H1 (cell line): ENCODE data around the gene GRID1. TPM values are rescaled to one million over a fixed set of nuclear protein-coding genes. Genes with fewer than 3 reads are reported as not detected.

Experiments used
- CTCF ChIA-PET: fragments of 300-600 bp; sonication (Branson Sonifier 250); formaldehyde crosslinking; loops from one replicate; lab custom pipeline; 2021; ENCODE audit not compliant: partially characterized antibody; lab: Charles Lee
- POLR2A ChIA-PET: fragments of 300-600 bp; sonication (Branson Sonifier 250); formaldehyde crosslinking; loops from one replicate; lab custom pipeline; 2021; ENCODE audit warnings: inconsistent platforms; ENCODE audit not compliant: partially characterized antibody; lab: Charles Lee
- DNase-seq, 2 experiments: peaks; one replicate each; pipeline versions ENCODE4 v3.0.0 to v3.0.0-alpha.2; 2010 to 2022; ENCODE audit warnings: low spot score in 2 of 2, low read depth in 1 of 2, mixed read lengths in 1 of 2
- FAIRE-seq: peaks from 2 replicates; lab custom pipeline; 2011; peaks lifted over from hg19 to GRCh38; lab: Jason Lieb, UNC
- H2AFZ ChIP-seq: 2 replicates; pipeline ENCODE4 v1.8.1; 2012; ENCODE audit warnings: low read length, inconsistent platforms
- H2AK5ac ChIP-seq: 2 replicates; pipeline ENCODE4 v1.6.1; 2013; ENCODE audit warnings: low read depth, low read length
- H2BK120ac ChIP-seq: replicated peaks from 2 replicates; pipeline ENCODE3; 2013; ENCODE audit warnings: low read depth, low read length, inconsistent platforms
- H2BK12ac ChIP-seq: 2 replicates; pipeline ENCODE4 v1.6.1; 2013; ENCODE audit warnings: low read depth, low read length
- H2BK15ac ChIP-seq: 2 replicates; pipeline ENCODE4 v1.6.1; 2013; ENCODE audit warnings: low read length
- H2BK20ac ChIP-seq: 2 replicates; pipeline ENCODE4 v1.6.1; 2013; ENCODE audit warnings: low read length
- H2BK5ac ChIP-seq: 2 replicates; pipeline ENCODE4 v1.6.1; 2013; ENCODE audit warnings: low read depth, low read length
- H3K14ac ChIP-seq: 2 replicates; pipeline ENCODE4 v1.6.1; 2013; ENCODE audit warnings: inconsistent platforms; ENCODE audit not compliant: insufficient read length
- H3K18ac ChIP-seq: 2 replicates; pipeline ENCODE4 v1.6.1; 2013; ENCODE audit warnings: low read length; ENCODE audit errors: extremely low read depth
- H3K23ac ChIP-seq: 2 replicates; pipeline ENCODE4 v1.6.1; 2013; ENCODE audit warnings: inconsistent platforms; ENCODE audit not compliant: insufficient read length
- H3K23me2 ChIP-seq: 2 replicates; pipeline ENCODE4 v1.6.1; 2013; ENCODE audit warnings: low read depth, low read length
- H3K27ac ChIP-seq: 2 replicates; pipeline ENCODE4 v1.6.1; 2011; ENCODE audit warnings: low read depth, low read length, inconsistent platforms
- H3K27me3 ChIP-seq, 4 experiments: replicated peaks in 1 of 4; 1 replicate in 1 of 4; 2 replicates in 3 of 4; pipeline versions ENCODE4 v1.6.1 to v1.8.1; 2011 to 2013; ENCODE audit warnings: low read length in 3 of 4, mild to moderate bottlenecking in 3 of 4, inconsistent platforms in 2 of 4, mixed read lengths in 2 of 4, moderate library complexity in 1 of 4; ENCODE audit not compliant: control insufficient read depth in 3 of 4, insufficient read depth in 3 of 4; ENCODE audit errors: extremely low read depth in 1 of 4
- H3K36me3 ChIP-seq, 4 experiments: 2 replicates each; pipeline versions ENCODE4 v1.6.1 to v1.8.1; 2011 to 2013; ENCODE audit warnings: mild to moderate bottlenecking in 4 of 4, low read length in 3 of 4, moderate library complexity in 2 of 4, control low read depth in 1 of 4, inconsistent platforms in 1 of 4; ENCODE audit not compliant: insufficient read depth in 4 of 4, control insufficient read depth in 2 of 4
- H3K4ac ChIP-seq: replicated peaks from 2 replicates; pipeline ENCODE3; 2013; ENCODE audit warnings: low read length, low read depth, mixed read lengths, inconsistent platforms; ENCODE audit not compliant: insufficient read length
- H3K4me1 ChIP-seq, 4 experiments: replicated peaks in 1 of 4; 1 replicate in 1 of 4; 2 replicates in 3 of 4; pipeline versions ENCODE4 v1.6.1 to v1.8.1; 2011 to 2013; ENCODE audit warnings: low read length in 3 of 4, inconsistent platforms in 2 of 4, mixed read lengths in 1 of 4; ENCODE audit not compliant: insufficient read depth in 4 of 4, control insufficient read depth in 3 of 4
- H3K4me2 ChIP-seq, 2 experiments: 2 replicates each; pipeline versions ENCODE4 v1.6.1 to v1.8.1; 2011 to 2013; ENCODE audit warnings: low read depth in 2 of 2, low read length in 2 of 2, control low read depth in 1 of 2, inconsistent platforms in 1 of 2, mild to moderate bottlenecking in 1 of 2; ENCODE audit not compliant: insufficient read depth in 1 of 2
- H3K4me3 ChIP-seq, 4 experiments: fragments of 200-600, 300-600 bp in 1 of 4; sonication (generic), shearing (Covaris generic), sonication (Bioruptor Twin) in 1 of 4; 2 replicates each; pipeline versions ENCODE4 v1.5.1 to v1.8.1; 2011 to 2016; ENCODE audit warnings: low read length in 4 of 4, low read depth in 3 of 4, control low read depth in 2 of 4, inconsistent platforms in 2 of 4, mild to moderate bottlenecking in 2 of 4, mixed read lengths in 1 of 4, moderate library complexity in 1 of 4; ENCODE audit not compliant: insufficient read depth in 2 of 4; ENCODE audit errors: extremely low read depth in 1 of 4
- H3K56ac ChIP-seq: replicated peaks from 2 replicates; pipeline ENCODE3; 2013; ENCODE audit warnings: low read depth, mild to moderate bottlenecking, mixed read lengths, low read length, inconsistent platforms; ENCODE audit not compliant: insufficient read length
- H3K79me1 ChIP-seq: 2 replicates; pipeline ENCODE4 v1.6.1; 2013; ENCODE audit warnings: low read depth, low read length, control low read depth
- H3K79me2 ChIP-seq, 2 experiments: 2 replicates each; pipeline versions ENCODE4 v1.6.1 to v1.8.1; 2012 to 2013; ENCODE audit warnings: low read length in 2 of 2, mild to moderate bottlenecking in 2 of 2, inconsistent platforms in 1 of 2; ENCODE audit not compliant: insufficient read depth in 2 of 2, control insufficient read depth in 1 of 2
- H3K9ac ChIP-seq, 4 experiments: replicated peaks in 1 of 4; 1 replicate in 1 of 4; 2 replicates in 3 of 4; pipeline versions ENCODE4 v1.6.1 to v1.8.1; 2011 to 2013; ENCODE audit warnings: low read depth in 3 of 4, low read length in 3 of 4, control low read depth in 2 of 4, mild to moderate bottlenecking in 2 of 4, moderate library complexity in 2 of 4, inconsistent platforms in 1 of 4; ENCODE audit errors: extremely low read depth in 1 of 4
- H3K9me3 ChIP-seq, 2 experiments: 2 replicates each; pipeline versions ENCODE4 v1.6.1 to v1.8.1; 2012 to 2013; ENCODE audit warnings: mild to moderate bottlenecking in 2 of 2, moderate library complexity in 2 of 2, control low read depth in 1 of 2, inconsistent platforms in 1 of 2, low read depth in 1 of 2, low read length in 1 of 2, mixed read lengths in 1 of 2; ENCODE audit not compliant: insufficient read depth in 2 of 2
- H4K20me1 ChIP-seq, 2 experiments: replicated peaks in 1 of 2; 2 replicates each; pipeline versions ENCODE3 to v1.8.1; 2011 to 2013; ENCODE audit warnings: inconsistent platforms in 2 of 2, low read length in 2 of 2, mild to moderate bottlenecking in 1 of 2; ENCODE audit not compliant: insufficient read depth in 2 of 2, control insufficient read depth in 1 of 2
- H4K5ac ChIP-seq: 2 replicates; pipeline ENCODE4 v1.6.1; 2013; ENCODE audit warnings: low read length, low read depth, mixed read lengths, inconsistent platforms; ENCODE audit not compliant: insufficient read length
- H4K8ac ChIP-seq: 2 replicates; pipeline ENCODE4 v1.8.0; 2013; ENCODE audit warnings: mild to moderate bottlenecking, moderate library complexity, low read length, inconsistent platforms; ENCODE audit not compliant: insufficient read depth; ENCODE audit errors: extremely low read depth
- H4K91ac ChIP-seq: replicated peaks from 2 replicates; pipeline ENCODE3; 2013; ENCODE audit warnings: low read length, mixed read lengths, inconsistent platforms; ENCODE audit not compliant: insufficient read length
- ATF3 ChIP-seq: IDR thresholded peaks from 2 replicates; pipeline ENCODE4 v1.6.1; 2011; ENCODE audit warnings: low read depth, mild to moderate bottlenecking, low read length; ENCODE audit not compliant: insufficient read depth
- BACH1 ChIP-seq: IDR thresholded peaks from 2 replicates; pipeline ENCODE4 v1.6.1; 2012; ENCODE audit warnings: low read length, improper control_type of control experiment
- CHD2 ChIP-seq: IDR thresholded peaks from 2 replicates; pipeline ENCODE4 v1.6.1; 2012; ENCODE audit warnings: low read length, improper control_type of control experiment
- CTBP2 ChIP-seq: IDR thresholded peaks from 2 replicates; pipeline ENCODE4 v1.7.0; 2011; ENCODE audit warnings: borderline replicate concordance, mild to moderate bottlenecking, moderate library complexity, mixed read lengths, low read length; ENCODE audit not compliant: insufficient read depth, insufficient read length
- E2F6 ChIP-seq: IDR thresholded peaks from 2 replicates; pipeline ENCODE4 v1.6.1; 2012; ENCODE audit warnings: inconsistent platforms
- EZH2 ChIP-seq: fragments of 200-600 bp; sonication (generic); IDR thresholded peaks from 2 replicates; pipeline ENCODE4 v1.7.1; 2012; ENCODE audit warnings: low read depth, mild to moderate bottlenecking, moderate library complexity, low read length, inconsistent platforms; ENCODE audit not compliant: severe bottlenecking
- FOSL1 ChIP-seq: IDR thresholded peaks from 2 replicates; pipeline ENCODE4 v1.6.1; 2011; ENCODE audit warnings: mild to moderate bottlenecking, low read depth, low read length, moderate library complexity; ENCODE audit not compliant: insufficient read depth
- KDM1A ChIP-seq: fragments of 200-600, 300-600 bp; sonication (generic); IDR thresholded peaks from 2 replicates; pipeline ENCODE4 v1.7.1; 2016; ENCODE audit warnings: mild to moderate bottlenecking, low read length, borderline replicate concordance
- NRF1 ChIP-seq: IDR thresholded peaks from 2 replicates; pipeline ENCODE4 v1.6.1; 2011; ENCODE audit warnings: mild to moderate bottlenecking, low read depth, low read length, improper control_type of control experiment
- SIN3A ChIP-seq, 2 experiments: IDR thresholded peaks in 1 of 2; conservative IDR thresholded peaks in 1 of 2; 2 replicates each; pipeline ENCODE4 v1.6.1; 2011 to 2012; ENCODE audit warnings: low read length in 2 of 2, improper control_type of control experiment in 1 of 2, low read depth in 1 of 2, mild to moderate bottlenecking in 1 of 2
- SIX5 ChIP-seq: IDR thresholded peaks from 2 replicates; pipeline ENCODE4 v1.6.1; 2011; ENCODE audit warnings: mild to moderate bottlenecking, low read depth, low read length
- TCF12 ChIP-seq: IDR thresholded peaks from 2 replicates; pipeline ENCODE4 v1.6.1; 2011; ENCODE audit warnings: low read depth, mild to moderate bottlenecking, low read length
- YY1 ChIP-seq: IDR thresholded peaks from 2 replicates; pipeline ENCODE4 v1.6.1; 2011; ENCODE audit warnings: low read depth, mild to moderate bottlenecking, low read length
- WGBS, 2 experiments: shearing (Covaris generic) in 1 of 2; methylation state at CpG; one replicate each; pipeline versions ENCODE4 v1.1.6 to v1.1.7; 2013 to 2015; ENCODE audit warnings: low lambda C conversion rate in 2 of 2, mixed read lengths in 2 of 2, inconsistent platforms in 1 of 2, low coverage in 1 of 2, missing lambda C conversion rate in 1 of 2; ENCODE audit not compliant: insufficient replicate concordance in 2 of 2, insufficient coverage in 1 of 2, insufficient read length in 1 of 2; ENCODE audit errors: extremely low coverage in 1 of 2, missing lambda C conversion rate in 1 of 2; 5-methylcytosine and 5-hydroxymethylcytosine counted together
- polyA plus RNA-seq, 7 experiments: library from polyadenylated mRNA; depleted of rRNA in 3 of 7; stranded (reverse) in 5 of 7; unstranded in 2 of 7; fragments of >200 nt in 5 of 7; fragments of 200-250 nt in 2 of 7; gene quantifications; 1 replicate in 5 of 7; 2 replicates in 1 of 7; 4 replicates in 1 of 7; pipeline versions ENCODE4 v1.2.1 to v1.2.3, GENCODE V29; 2011 to 2013; ENCODE audit warnings: missing spikeins in 2 of 7, mixed read lengths in 2 of 7
- total RNA-seq: library from RNA; stranded (reverse); fragmentation: NEBNext Ultra II Directional; extraction: Animal tissue kit (Norgen Biotek cat#: 25700); gene quantifications from 2 replicates; pipeline ENCODE4 v1.2.1, GENCODE V29; 2021

Gene GRID1
- total and polyA plus RNA-seq, 2 of the 8 experiments (the other 6 are each of a cell fraction or from before 2014, with no cell fraction given), result 0.22 to 0.30 TPM

GRCh38 chr10:86137561-86137960 is 229.0 kb downstream of the GRID1 start:
- Histone ChIP-seq H2BK5ac (no peak overlapping the region), H3K56ac (no peak overlapping the region), H4K20me1 (no peaks in the 10 kb centered on the region), H2BK15ac (no peak overlapping the region), H3K4me1 (no peaks in the 10 kb centered on the region), H3K4me2 (no peak overlapping the region), H3K14ac (no peak overlapping the region), H3K27ac (no peak overlapping the region), H3K36me3 (no peaks in the 10 kb centered on the region), H3K4ac (no peak overlapping the region), H4K8ac (no peak overlapping the region), H3K18ac (no peak overlapping the region), H4K91ac (no peak overlapping the region), H3K9ac (no peak overlapping the region), H3K9me3 (no peaks in the 10 kb centered on the region), H2AK5ac (no peak overlapping the region), H4K5ac (no peak overlapping the region), H3K23ac (no peak overlapping the region), H2BK12ac (no peak overlapping the region), H2AFZ (no peak overlapping the region), H3K4me3 (no peak overlapping the region), H3K79me1 (no peaks in the 10 kb centered on the region), H2BK120ac (no peak overlapping the region), H3K79me2 (no peaks in the 10 kb centered on the region), H2BK20ac (no peak overlapping the region), H3K27me3 (no peaks in the 10 kb centered on the region), H3K23me2 (peaks cover 3% of the 10 kb centered on the region; the same call in 1 of the 2 replicates)
- no peak for TF ChIP-seq CHD2
- no peak for TF ChIP-seq SIN3A (conservative IDR thresholded peaks at IDR 0.05 in 1 of 2, IDR thresholded peaks at IDR 0.05 in 1 of 2; ENCODE audit: low read depth in 1 of 2, low read length in 2 of 2)
- TF ChIP-seq NRF1, result no peak
- TF ChIP-seq EZH2, result no peak
- no peak for TF ChIP-seq E2F6
- no peak for TF ChIP-seq TCF12
- no peak for TF ChIP-seq FOSL1
- no peak for TF ChIP-seq YY1
- no peak for TF ChIP-seq BACH1
- no peak for TF ChIP-seq ATF3
- TF ChIP-seq CTBP2, result no peak
- no peak for TF ChIP-seq SIX5
- no peak for TF ChIP-seq KDM1A
- POLR2A ChIA-PET, result no interaction called here
- CTCF ChIA-PET, result interaction anchor here (0.7 to 3.2 kb wide), 13 partner anchors 8 to 351 kb away, joined by 3 to 15 read pairs (median 4); no protein-coding TSS in a partner anchor
- 97% methylated on average over 7 of the region's 7 CpGs; no CpG with 5 or more reads in 1 of the 2 experiments for WGBS, 2 experiments
- FAIRE-seq, result no peak
- DNase-seq, result no peak
